H7 (cell line): Measurements from ENCODE around the gene ABHD14A. TPM values are rescaled to one million over a fixed set of nuclear protein-coding genes. Genes with fewer than 3 reads are reported as not detected.

Source experiments
- DNase-seq: peaks from one replicate; pipeline ENCODE4 v3.0.0; 2012
- H3K27me3 ChIP-seq: 2 replicates; pipeline ENCODE4 v1.6.0; 2011; ENCODE audit warnings: mild to moderate bottlenecking, low read length; ENCODE audit not compliant: control insufficient read depth, insufficient read depth
- H3K36me3 ChIP-seq: replicated peaks from 2 replicates; pipeline ENCODE4 v1.5.1; 2011; ENCODE audit warnings: low read length; ENCODE audit not compliant: control insufficient read depth, insufficient read depth
- H3K4me3 ChIP-seq: 2 replicates; pipeline ENCODE4 v1.5.1; 2011; ENCODE audit warnings: low read depth, mild to moderate bottlenecking, control low read depth, low read length, moderate library complexity; ENCODE audit not compliant: insufficient read depth
- total RNA-seq: library from RNA; depleted of rRNA; stranded (reverse); fragments of >200 nt; shearing (Covaris generic); gene quantifications from 2 replicates; pipeline ENCODE4 v1.2.3, GENCODE V29; 2014

Gene ABHD14A
- total RNA-seq, 1 experiment from 2014 or later = 7.7 TPM

DNA sequence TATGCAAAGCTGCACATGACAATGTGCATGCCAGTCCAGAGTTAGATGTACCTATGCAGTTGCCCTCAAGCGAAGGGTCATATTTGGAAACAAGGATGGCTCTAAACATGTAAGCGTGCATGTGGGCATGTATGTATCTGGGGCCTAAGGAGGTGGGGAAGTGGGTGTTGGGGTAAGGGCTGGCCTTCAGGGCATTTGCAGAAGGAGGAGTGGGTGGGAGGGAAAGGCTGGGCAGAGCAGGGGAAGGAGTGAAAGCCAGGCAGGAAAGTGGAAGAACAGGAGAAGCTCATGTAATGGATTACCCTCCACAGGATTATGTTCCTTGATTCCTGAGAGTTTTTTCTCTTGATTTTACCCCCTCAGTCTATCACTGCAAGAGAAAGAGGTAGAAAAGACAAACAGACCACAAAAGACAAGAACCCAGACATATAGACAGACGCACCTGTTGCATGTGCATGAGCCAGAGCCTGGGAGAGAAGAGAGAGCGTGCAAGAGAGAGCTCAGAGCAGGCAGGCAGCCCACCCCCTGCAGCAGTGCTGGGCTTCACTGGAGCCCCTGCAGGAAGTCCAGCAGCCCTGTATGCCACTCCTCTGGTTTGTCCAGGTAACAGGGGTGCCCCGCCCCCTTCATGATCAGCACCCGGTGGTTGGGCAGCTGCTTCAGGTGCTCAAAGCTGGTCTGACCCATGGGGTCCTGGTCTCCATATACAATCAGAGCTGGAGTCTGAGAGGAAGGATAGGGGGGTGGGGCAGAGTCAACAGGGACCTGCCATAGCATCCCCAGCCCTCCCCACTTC lies 5.8 kb upstream of the ABHD14A start:
- Histone ChIP-seq H3K36me3 (no peaks in the 10 kb centered on the region; the same call in 1 of the 2 replicates), H3K4me3 (no peak overlapping the region), H3K27me3 (peaks cover 7% of the 10 kb centered on the region)
- DNase-seq = no peak

DNA sequence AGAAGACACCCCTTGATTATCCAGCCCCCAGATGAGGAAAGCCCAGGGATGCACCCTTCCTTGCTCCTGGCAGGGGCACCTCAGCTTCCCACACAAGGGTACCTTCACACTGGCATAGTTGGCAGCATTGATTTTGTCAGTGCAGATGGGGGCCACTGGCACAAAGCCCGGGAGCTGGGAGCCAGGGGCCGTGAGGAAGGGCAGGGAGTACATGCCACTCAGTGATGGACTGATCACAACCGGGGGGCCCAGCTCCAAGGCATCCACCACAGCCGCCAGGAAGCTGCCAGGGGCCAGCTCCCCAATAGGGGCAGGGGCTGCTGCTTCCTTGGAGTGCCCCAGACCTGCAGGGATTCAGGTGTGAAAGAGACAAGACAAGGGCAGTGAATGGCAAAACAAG lies 5.0 kb upstream of the ABHD14A start:
- DNase-seq = no peak
- Histone ChIP-seq H3K36me3 (no peaks in the 10 kb centered on the region; the same call in 1 of the 2 replicates), H3K27me3 (peaks cover 9% of the 10 kb centered on the region), H3K4me3 (no peak overlapping the region)

DNA sequence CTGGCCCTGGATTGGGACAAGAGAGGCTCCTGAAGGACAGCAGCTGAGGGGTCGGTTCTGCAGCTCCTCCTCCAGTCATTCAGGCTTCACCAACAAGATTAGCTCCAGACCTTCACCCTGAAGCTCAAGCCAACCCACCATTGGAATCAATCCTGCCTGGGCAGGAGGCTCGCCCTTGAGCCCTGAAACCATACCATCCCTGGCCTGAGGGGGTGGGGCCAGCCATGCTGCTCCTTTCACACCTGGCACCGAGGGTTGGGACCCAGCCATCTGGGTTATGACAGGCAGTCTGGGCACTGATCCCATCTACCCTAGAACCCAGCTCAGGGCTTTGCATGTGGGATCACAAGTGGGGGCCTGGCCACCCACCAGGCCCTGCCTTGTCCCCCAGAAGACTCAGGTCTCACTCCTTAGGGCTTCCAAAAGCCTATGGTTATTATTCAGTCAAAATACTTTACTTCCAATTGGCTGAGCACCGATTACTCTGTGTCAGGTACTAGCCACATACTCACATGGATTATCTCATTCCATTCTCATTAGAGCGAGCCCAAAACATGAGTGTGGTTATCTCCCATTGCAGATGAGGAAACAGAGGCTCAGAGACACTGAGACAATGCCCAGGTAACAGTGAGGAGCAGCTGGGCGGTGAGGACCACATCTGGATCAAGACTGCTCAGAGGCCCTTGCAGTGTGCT lies 4.1 kb upstream of the ABHD14A start:
- Histone ChIP-seq H3K27me3 (peaks cover 16% of the 10 kb centered on the region), H3K4me3 (no peak overlapping the region), H3K36me3 (no peaks in the 10 kb centered on the region; the same call in 1 of the 2 replicates)
- DNase-seq = no peak

DNA sequence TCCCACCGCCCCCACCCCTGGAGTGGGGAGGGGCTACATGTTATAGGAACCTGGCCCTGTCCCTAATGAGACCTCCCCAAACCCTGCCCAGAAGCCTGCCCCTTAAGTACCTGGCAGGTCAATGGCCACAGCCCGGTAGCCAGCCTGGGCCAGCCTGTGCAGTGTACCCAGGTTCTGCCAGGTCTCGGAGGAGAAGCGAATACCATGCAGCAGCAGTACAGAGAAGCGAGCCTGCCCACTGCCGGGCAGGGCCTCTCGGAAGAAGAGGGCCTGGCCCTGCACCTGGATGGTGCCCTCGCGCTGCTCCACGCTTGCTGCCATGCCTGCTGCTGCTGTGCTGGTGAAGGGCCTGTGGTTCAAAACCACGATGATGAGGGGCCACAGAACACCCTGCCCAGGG lies 3.5 kb upstream of the ABHD14A start:
- Histone ChIP-seq H3K36me3 (no peaks in the 10 kb centered on the region; the same call in 1 of the 2 replicates), H3K27me3 (peaks cover 18% of the 10 kb centered on the region)
- DNase-seq = no peak

DNA sequence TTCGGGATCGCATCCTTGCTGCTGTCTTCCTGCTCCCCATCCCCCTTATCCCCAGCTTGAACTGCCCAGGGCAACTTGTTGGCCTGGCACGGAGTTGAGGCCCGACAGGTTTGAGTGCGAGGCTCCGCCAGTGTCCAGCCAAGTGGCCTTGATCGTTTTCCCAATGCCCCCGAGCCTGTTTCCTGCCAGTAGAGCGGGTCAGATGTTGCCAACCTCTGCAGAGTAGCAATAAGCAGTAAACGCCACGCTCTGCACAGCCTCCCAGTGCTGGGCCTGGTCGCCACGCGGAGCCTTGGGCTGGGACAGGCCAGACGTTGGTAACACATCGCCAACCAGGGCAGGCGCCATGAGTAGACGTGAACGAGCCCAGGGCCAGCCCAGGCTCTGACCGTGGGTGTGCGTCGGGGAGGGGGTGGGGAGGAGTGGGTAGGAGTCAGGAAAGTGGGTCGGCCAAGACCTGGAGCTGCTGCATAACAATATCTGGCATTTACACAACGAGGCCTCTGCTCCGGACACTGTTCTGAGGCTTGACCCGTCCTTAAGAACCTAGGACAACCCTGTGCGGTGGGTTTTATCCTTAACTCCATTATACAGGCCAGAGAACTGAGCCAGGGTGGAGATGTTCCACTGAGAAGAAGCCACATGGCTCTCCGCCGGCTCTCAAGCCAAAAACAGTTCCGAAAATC lies 444 bp upstream of the ABHD14A start:
- Histone ChIP-seq H3K4me3 (peak overlapping the region; percentile 39), H3K27me3 (peaks cover 17% of the 10 kb centered on the region), H3K36me3 (no peaks in the 10 kb centered on the region; the same call in 1 of the 2 replicates)
- DNase-seq = peak; percentile 75

More for the DNA sequence above, 3.5 kb upstream of the ABHD14A start:
- no peak overlapping the region for H3K4me3 ChIP-seq

DNA sequence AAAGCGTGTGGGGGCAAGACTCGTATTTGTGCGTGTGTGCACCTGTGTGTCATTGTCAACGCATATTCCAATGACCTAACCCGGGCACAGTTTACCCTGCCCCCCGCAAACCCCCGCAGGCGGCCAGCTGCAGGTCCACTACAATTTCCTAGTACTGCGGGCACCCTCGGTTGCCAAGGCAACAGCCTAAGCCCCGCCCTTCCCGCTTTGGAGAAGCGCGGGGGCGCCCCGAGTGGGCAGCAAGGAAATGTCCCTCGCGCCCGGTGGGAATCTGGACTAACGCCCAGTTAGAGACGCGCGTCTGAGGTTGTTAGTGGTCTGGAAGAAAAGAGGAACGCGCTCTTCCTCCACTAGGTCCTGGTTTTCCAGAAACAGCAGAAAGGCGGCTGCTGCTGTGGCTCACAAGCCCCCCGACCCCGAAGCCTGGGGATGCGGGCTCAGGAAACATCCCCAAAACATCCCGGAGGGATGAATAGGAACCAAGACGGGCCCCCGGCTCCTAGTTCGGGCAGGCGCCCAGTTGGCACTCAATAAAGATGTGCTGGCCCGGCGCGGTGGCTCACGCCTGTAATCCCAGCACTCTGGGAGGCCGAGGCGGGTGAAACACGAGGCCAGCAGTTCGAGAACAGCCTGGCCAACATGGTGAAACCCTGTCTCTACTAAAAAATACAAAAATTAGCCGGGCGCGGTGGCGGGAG lies 1.1 kb downstream of the ABHD14A start:
- no peaks in the 10 kb centered on the region; the same call in 1 of the 2 replicates for H3K36me3 ChIP-seq
- peaks cover 17% of the 10 kb centered on the region for H3K27me3 ChIP-seq
- DNase-seq = peak; percentile 85
- H3K4me3 ChIP-seq = no peak overlapping the region

DNA sequence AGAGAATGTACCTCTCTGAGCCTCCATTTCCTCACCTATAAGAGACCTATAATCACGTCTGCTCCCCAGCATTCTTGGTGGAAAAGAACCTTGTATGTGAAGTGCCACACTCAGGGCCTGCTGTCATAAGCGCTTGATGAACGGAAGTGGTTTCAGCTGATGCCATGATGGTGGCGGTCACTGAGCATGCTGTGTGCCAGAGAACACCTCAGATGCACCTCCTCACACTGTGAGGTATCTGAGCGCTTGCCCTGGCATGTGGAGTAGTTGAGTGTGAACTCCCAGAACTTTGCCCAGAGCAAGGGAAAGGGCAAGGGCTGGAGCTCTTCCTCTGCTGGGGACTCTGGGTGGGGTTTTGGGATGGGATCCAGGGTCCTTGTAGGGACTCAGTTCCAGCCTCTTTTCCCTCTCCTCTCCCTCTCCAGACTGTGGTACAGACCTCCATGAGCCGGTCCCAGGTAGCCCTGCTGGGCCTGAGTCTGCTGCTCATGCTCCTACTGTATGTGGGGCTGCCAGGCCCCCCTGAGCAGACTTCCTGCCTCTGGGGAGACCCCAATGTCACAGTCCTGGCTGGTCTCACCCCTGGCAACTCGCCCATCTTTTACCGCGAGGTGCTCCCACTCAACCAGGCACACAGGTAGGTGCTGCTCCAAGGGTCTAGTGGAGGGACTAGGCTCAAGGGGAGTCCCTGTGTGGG lies 2.7 kb downstream of the ABHD14A start:
- Histone ChIP-seq H3K4me3 (no peak overlapping the region), H3K27me3 (peaks cover 17% of the 10 kb centered on the region), H3K36me3 (no peaks in the 10 kb centered on the region)
- DNase-seq = no peak

DNA sequence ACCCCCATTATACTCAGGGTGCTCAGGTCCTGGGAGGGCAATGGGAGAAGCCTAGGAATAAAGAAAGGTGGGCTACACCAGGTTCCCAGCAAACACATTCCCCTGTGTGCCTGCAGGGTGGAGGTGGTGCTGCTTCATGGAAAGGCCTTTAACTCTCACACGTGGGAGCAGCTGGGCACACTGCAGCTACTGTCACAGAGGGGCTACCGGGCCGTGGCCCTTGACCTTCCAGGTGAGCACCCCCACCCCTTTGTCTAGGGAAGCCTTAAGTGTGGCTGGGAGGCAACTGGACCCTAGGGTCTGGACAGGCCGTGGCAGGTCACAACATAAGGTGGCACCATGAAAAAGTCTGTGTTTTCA lies 3.3 kb downstream of the ABHD14A start:
- Histone ChIP-seq H3K4me3 (no peak overlapping the region), H3K27me3 (peaks cover 17% of the 10 kb centered on the region), H3K36me3 (no peaks in the 10 kb centered on the region)
- no peak for DNase-seq

DNA sequence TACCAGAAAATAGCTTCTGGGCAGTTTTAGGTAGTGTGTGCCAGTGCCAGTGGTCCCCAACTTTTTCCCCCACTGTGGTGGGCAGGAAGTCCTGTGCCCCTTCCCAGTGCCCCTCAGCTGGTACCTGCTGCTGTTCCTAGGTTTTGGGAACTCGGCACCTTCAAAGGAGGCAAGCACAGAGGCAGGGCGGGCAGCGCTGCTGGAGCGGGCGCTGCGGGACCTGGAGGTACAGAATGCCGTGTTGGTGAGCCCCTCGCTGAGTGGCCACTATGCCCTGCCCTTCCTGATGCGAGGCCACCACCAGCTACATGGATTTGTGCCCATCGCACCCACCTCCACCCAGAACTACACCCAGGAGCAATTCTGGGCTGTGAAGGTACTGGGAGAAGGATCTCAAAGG lies 5.4 kb downstream of the ABHD14A start:
- peaks cover 10% of the 10 kb centered on the region for H3K27me3 ChIP-seq
- DNase-seq = no peak
- H3K4me3 ChIP-seq = no peak overlapping the region
- no peaks in the 10 kb centered on the region for H3K36me3 ChIP-seq

DNA sequence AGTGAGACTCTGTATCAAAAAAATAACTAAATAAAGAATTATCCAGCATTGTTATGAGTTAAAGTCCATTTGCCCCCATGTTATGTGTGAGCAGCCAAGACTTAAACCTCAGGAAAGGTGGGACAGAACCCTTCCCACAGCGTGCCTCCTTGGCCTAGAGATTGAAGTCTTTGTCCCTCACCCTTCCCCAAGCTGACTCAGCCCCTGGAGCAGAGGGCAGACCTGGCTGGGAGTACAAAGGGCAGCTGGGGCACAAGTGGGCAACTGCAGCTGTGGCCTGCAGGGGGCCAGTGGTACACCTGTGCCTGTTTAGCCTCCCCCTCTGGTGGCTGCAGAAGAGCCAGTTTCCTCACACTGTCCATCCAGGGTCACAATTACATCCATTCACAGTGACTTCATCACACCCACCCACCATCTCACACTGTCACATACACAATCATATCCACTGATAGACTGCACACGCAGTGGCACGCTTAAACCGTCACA lies 7.5 kb downstream of the ABHD14A start:
- H3K4me3 ChIP-seq = peak overlapping the region; percentile 67
- no peaks in the 10 kb centered on the region for H3K27me3 ChIP-seq
- no peaks in the 10 kb centered on the region; the same call in 1 of the 2 replicates for H3K36me3 ChIP-seq
- peak; percentile 93 for DNase-seq

DNA sequence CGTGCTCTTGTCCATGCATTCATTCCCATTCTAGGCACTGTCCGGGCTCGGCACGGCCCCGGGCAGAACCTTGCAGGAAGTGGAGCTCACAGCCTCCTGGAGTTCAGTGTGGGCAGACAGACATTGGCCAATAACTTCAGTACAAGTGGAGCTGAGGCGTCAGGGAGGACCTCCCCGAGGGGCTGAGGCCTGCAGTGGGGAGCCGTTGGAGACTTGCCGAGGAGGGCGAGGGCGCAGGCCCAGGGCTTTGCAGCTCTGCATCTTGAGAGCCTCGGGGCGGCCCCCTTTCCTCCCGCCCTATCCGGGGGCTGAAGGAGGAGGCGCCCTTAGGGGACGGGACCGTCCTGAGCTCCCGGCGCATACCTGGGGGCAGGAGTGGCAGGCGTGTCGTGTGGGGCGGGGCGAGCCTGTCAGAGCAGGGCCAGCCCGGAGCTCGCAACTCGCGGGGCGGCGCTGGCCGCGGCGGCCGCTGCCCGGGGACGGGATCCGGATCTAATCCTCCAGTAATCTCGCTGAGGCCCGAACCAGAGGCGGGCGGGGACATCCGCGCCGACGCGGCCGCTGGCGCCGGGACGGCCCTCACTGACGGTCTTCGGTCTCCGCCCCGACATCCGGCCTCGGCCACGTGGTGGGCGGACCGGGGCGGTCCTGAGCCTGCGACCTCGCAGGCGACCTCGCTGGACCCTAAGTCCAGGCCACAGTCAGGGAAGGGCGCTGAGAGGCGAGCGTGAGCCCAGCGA lies 8.1 kb downstream of the ABHD14A start, which contains the start of gene ACY1:
Gene ACY1 (plus strand): TSS at position 698 of the 740 bp plus-strand sequence. CDS start 530 bp downstream, outside the sequence.
- DNase-seq = peak; percentile 98
- peak within 1 kb of the TSS; percentile 67 for H3K4me3 ChIP-seq
- no peaks in the 10 kb centered on the region; the same call in 1 of the 2 replicates for H3K36me3 ChIP-seq
- H3K27me3 ChIP-seq = no peaks in the 10 kb centered on the region

DNA sequence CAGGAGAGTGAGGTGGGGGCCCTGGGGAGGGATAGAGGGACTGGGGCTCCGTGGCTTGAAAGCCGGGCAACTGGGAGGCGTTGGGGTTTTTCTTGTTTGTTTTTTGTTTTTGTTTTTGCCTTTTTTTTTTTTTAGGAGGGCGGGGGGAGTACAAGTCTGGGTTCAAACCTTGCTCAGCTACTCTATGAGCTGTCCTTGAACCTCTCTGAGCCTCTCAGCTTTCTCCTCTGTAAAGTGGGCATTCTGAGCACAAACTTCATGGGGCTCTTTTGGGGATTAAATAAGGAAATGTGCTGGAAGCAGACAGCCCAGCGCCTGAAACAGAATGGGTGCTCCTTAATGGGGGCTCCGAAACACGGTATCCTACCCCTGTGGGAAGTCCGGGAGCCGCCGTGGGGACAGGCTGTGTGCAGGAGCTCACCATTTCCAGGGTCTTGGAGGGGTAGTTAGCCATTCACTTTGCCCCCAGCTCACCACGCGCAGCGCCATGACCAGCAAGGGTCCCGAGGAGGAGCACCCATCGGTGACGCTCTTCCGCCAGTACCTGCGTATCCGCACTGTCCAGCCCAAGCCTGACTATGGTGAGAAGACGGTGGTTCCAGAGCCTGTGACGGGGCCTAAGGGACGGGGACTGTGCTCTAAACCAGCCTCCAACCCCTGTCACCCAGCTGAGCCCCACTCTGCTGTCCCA lies 8.9 kb downstream of the ABHD14A start:
- peak; percentile 66 for DNase-seq
- Histone ChIP-seq H3K4me3 (peak overlapping the region; percentile 67), H3K27me3 (no peaks in the 10 kb centered on the region), H3K36me3 (no peaks in the 10 kb centered on the region; the same call in 1 of the 2 replicates)
